RWPE1 (cell line): ENCODE results near the gene PIH1D2.
"Not testable (repeated sequence)": the region's sequence is repeated elsewhere in the genome, so short reads cannot be mapped to it uniquely, and the experiment has no call there.

ENCODE experiments used
- CTCF ChIA-PET: fragments of 350-600 bp; sonication (Branson Sonifier 250); formaldehyde crosslinking; extraction: SDS; loops from one replicate; lab custom pipeline; 2021; lab: Yijun Ruan, JAX
- POLR2A ChIA-PET: fragments of 400-600 bp; formaldehyde crosslinking; extraction: SDS; loops from one replicate; lab custom pipeline; 2020; ENCODE audit warnings: antibody characterized with exemption; ENCODE audit not compliant: low non-redundant PET; lab: Yijun Ruan, JAX
- DNase-seq: peaks from one replicate; pipeline ENCODE4 v3.0.0; 2012; ENCODE audit warnings: low spot score
- H3K27ac ChIP-seq: fragments of 450-650 bp; 2 replicates; pipeline ENCODE4 v1.5.1; 2017
- CTCF ChIP-seq: fragments of 450-650 bp; conservative IDR thresholded peaks from 2 replicates; pipeline ENCODE4 v1.5.1; 2017; ENCODE audit warnings: low read depth, mild to moderate bottlenecking

The PIH1D2 gene

DNA sequence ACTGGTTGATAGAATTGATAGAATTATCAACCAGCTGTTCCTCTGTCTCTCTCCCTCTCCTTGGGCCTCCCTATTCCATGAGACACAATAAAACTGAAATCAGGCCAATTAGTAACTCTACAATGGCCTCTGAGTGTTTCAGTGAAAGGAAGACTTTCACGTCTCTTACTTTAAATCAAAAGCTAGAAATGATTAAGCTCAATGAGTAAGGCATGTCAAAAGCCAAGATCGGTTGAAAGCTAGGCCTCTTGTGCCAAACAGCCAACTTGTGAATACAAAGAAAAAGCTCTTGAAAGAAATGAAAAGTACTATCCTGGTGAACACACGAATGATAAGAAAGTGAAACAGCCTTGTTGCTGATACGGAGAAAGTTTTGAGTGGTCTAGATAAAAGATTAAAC is 16.6 kb downstream of the PIH1D2 start:
- H3K27ac ChIP-seq: no peak overlapping the region
- DNase-seq: no peak
- CTCF ChIA-PET: no interaction called here
- POLR2A ChIA-PET: no interaction called here
- TF ChIP-seq CTCF: no peak

GRCh38 chr11:112051768-112052167 is 22.0 kb downstream of the PIH1D2 start:
- no peak for TF ChIP-seq CTCF
- ChIA-PET CTCF (no interaction called here), POLR2A (no interaction called here)
- no peak for DNase-seq
- no peak overlapping the region for H3K27ac ChIP-seq

DNA sequence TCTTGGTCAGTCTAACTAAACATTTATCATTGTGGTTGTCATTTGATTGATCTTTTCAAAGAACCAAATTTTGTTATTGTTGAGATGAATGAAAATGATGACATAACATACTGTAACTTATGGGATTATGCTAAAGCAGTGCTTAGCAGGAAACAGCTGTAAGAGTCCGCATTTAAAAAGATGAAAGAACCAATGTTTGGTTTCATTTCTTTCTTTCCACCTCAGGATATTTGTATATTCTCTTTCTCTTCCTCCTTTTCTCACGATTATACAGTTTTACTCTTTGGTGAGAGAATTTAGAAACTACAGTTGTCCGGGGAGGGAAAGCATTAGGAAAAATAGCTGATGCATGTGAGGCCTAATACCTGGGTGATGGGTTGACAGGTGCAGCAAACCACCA is 23.1 kb downstream of the PIH1D2 start:
- TF ChIP-seq CTCF: no peak
- ChIA-PET CTCF (interaction anchor here (0.6 kb wide), 1 partner anchor 31 kb away, joined by 3 read pairs; no protein-coding TSS in a partner anchor), POLR2A (no interaction called here)
- no peak for DNase-seq
- H3K27ac ChIP-seq: no peak overlapping the region

DNA sequence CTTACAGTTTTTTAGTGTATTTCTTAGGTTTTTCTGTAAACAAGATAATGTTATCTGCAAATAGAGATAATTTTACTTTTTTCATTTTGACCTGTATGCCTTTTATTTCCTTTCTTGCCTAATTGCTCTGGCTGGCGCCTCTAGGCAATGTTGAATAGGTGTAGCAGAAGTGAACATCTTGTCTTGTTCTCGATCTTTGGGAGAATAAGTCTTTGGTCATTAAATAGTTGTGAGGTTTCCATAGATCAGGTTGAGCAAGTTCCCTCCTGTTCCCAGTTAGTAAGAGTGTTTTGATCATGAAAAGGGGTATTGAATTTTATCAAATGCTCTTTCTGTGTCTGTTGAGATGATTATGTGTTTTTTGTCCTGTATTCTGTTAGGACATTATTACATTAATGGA is 24.0 kb downstream of the PIH1D2 start:
- no peak overlapping the region for H3K27ac ChIP-seq
- ChIA-PET CTCF (no interaction called here), POLR2A (no interaction called here)
- DNase-seq: no peak
- TF ChIP-seq CTCF: no peak

- CTCF ChIA-PET: not testable (repeated sequence)
- peak overlapping the region; percentile 58 for H3K27ac ChIP-seq
These were observed 25.6 kb downstream of the PIH1D2 start for GRCh38 chr11:112048256-112048655.

DNA sequence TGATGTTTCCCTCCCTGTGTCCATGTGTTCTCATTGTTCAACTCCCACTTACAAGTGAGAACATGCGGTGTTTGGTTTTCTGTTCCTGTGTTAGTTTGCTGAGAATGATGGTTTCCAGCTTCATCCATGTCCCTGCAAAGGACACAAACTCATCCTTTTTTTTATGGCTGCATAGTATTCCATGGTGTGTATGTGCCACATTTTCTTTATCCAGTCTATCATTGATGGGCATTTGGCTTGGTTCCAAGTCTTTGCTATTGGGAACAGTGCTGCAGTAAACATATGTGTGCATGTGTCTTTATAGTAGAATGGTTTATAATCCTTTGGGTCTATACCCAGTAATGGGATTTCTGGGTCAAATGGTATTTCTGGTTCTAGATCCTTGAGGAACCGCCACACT is 27.2 kb downstream of the PIH1D2 start:
- DNase-seq, H3K27ac ChIP-seq, CTCF ChIA-PET, POLR2A ChIA-PET: not testable (repeated sequence)

More at GRCh38 chr11:112048256-112048655, 25.6 kb downstream of the PIH1D2 start:
- not testable (repeated sequence) for DNase-seq
- POLR2A ChIA-PET: interaction anchor here (0.6 kb wide), 1 partner anchor 44 kb away, joined by 4 read pairs; no protein-coding TSS in a partner anchor

- DNase-seq: no peak
- H3K27ac ChIP-seq: no peak overlapping the region
- POLR2A ChIA-PET: no interaction called here
- CTCF ChIA-PET: no interaction called here
- no peak for TF ChIP-seq CTCF
These were observed 28.9 kb downstream of the PIH1D2 start for GRCh38 chr11:112044961-112045360.

GRCh38 chr11:112042961-112043304 is 30.9 kb downstream of the PIH1D2 start:
- ChIA-PET POLR2A (interaction anchor here (0.6 kb wide), 1 partner anchor 9 kb away, joined by 6 read pairs; no protein-coding TSS in a partner anchor), CTCF (interaction anchor here (0.8 kb wide), 1 partner anchor 135 kb away, joined by 3 read pairs; no protein-coding TSS in a partner anchor)
- no peak overlapping the region for H3K27ac ChIP-seq
- no peak for TF ChIP-seq CTCF
- no peak for DNase-seq
